Measurements from ENCODE around the gene PTDSS2. TPM values are rescaled to one million over a fixed set of nuclear protein-coding genes. Genes with fewer than 3 reads are reported as not detected.
A peak's percentile ranks its signal among the peaks of the same experiment; 100 is the strongest.

Gene PTDSS2
- total and polyA plus RNA-seq, 9 of the 15 experiments (the other 6 are each of a cell fraction or from before 2014, with no cell fraction given): 0.45 to 53.9 (median 17.2) TPM

GRCh38 chr11:506238-506994 lies 56.3 kb downstream of the PTDSS2 start (continued):
- TF ChIP-seq, protein P1, sequence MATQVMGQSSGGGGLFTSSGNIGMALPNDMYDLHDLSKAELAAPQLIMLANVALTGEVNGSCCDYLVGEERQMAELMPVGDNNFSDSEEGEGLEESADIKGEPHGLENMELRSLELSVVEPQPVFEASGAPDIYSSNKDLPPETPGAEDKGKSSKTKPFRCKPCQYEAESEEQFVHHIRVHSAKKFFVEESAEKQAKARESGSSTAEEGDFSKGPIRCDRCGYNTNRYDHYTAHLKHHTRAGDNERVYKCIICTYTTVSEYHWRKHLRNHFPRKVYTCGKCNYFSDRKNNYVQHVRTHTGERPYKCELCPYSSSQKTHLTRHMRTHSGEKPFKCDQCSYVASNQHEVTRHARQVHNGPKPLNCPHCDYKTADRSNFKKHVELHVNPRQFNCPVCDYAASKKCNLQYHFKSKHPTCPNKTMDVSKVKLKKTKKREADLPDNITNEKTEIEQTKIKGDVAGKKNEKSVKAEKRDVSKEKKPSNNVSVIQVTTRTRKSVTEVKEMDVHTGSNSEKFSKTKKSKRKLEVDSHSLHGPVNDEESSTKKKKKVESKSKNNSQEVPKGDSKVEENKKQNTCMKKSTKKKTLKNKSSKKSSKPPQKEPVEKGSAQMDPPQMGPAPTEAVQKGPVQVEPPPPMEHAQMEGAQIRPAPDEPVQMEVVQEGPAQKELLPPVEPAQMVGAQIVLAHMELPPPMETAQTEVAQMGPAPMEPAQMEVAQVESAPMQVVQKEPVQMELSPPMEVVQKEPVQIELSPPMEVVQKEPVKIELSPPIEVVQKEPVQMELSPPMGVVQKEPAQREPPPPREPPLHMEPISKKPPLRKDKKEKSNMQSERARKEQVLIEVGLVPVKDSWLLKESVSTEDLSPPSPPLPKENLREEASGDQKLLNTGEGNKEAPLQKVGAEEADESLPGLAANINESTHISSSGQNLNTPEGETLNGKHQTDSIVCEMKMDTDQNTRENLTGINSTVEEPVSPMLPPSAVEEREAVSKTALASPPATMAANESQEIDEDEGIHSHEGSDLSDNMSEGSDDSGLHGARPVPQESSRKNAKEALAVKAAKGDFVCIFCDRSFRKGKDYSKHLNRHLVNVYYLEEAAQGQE (IDR thresholded peaks at IDR 0.05; ENCODE audit: borderline replicate concordance): peak; percentile 3; the same call in 1 of the 2 replicates
- TF ChIP-seq, protein P1 (CRISPR knock-in tag; IDR thresholded peaks at IDR 0.05; ENCODE audit: low read depth): 0 out of 2 replicates have a peak, but pooled peaks have one; percentile 17
- TF ChIP-seq POLR2A (conservative IDR thresholded peaks at IDR 0.05): peak; percentile 95
- peak; percentile 89 for TF ChIP-seq MGA (IDR thresholded peaks at IDR 0.05)
